GM12892 (cell line): ENCODE measurements around the gene DGKQ.

Experiments used
- POLR2A ChIP-seq: IDR thresholded peaks from 2 replicates; pipeline ENCODE4 v1.6.1; 2011; ENCODE audit warnings: low read depth, low read length, control low read depth
- POLR2AphosphoS5 ChIP-seq: IDR thresholded peaks from 2 replicates; pipeline ENCODE4 v1.6.1; 2011; ENCODE audit warnings: low read depth, low read length, control low read depth
- TAF1 ChIP-seq: IDR thresholded peaks from 2 replicates; pipeline ENCODE4 v1.6.1; 2011; ENCODE audit warnings: low read depth, mild to moderate bottlenecking, control low read depth, low read length, borderline replicate concordance

GRCh38 chr4:955931-956381 lies 17.4 kb downstream of the DGKQ start:
- no peak for TF ChIP-seq POLR2AphosphoS5
- no peak for TF ChIP-seq POLR2A
- no peak for TF ChIP-seq TAF1
